Natural killer cell (primary cell): ENCODE results near the gene PYHIN1. TPM values are rescaled to one million over a fixed set of nuclear protein-coding genes. Genes with fewer than 3 reads are reported as not detected.

Experiments used
- ATAC-seq, 3 donors: fragments of 150-1000 bp in 2 of 3; fragments of 200-7000 bp in 1 of 3; cut with Tn5 transposase; 1 replicate in 1 of 3; 2 replicates in 2 of 3; pipeline ENCODE4 v1.10.0; 2021; ENCODE audit warnings: mild to moderate bottlenecking in 2 of 3, moderate library complexity in 2 of 3
- DNase-seq, 2 donors: peaks; one replicate each; pipeline versions ENCODE4 v3.0.0 to v3.0.0-alpha.2; 2013 to 2021; ENCODE audit warnings: mixed read lengths in 1 of 2
- H3K27ac ChIP-seq: one replicate; pipeline ENCODE4 v1.5.1; 2013; ENCODE audit warnings: mild to moderate bottlenecking, low read length
- H3K27me3 ChIP-seq: one replicate; pipeline ENCODE4 v1.6.1; 2013; ENCODE audit warnings: low read length; ENCODE audit not compliant: control insufficient read depth, insufficient read depth
- H3K36me3 ChIP-seq: one replicate; pipeline ENCODE4 v1.6.1; 2013; ENCODE audit warnings: low read length; ENCODE audit not compliant: control insufficient read depth, insufficient read depth
- H3K4me1 ChIP-seq: one replicate; pipeline ENCODE4 v1.6.1; 2013; ENCODE audit warnings: low read length; ENCODE audit not compliant: control insufficient read depth, insufficient read depth
- H3K4me3 ChIP-seq: one replicate; pipeline ENCODE4 v1.5.1; 2013; ENCODE audit warnings: low read length
- H3K9me3 ChIP-seq: one replicate; pipeline ENCODE4 v1.6.1; 2013; ENCODE audit warnings: low read length; ENCODE audit not compliant: control insufficient read depth, insufficient read depth
- H3K27ac Mint-ChIP-seq, 2 donors: one replicate each; pipeline ENCODE4 v1.8.0; 2022; ENCODE audit warnings: mild to moderate bottlenecking in 2 of 2, mixed read lengths in 2 of 2, moderate library complexity in 1 of 2
- H3K27me3 Mint-ChIP-seq, 2 donors: one replicate each; pipeline ENCODE4 v1.8.0; 2022; ENCODE audit warnings: low read depth in 2 of 2, mixed read lengths in 2 of 2
- H3K36me3 Mint-ChIP-seq: one replicate; pipeline ENCODE4 v1.8.0; 2022; ENCODE audit warnings: mixed read lengths
- H3K4me1 Mint-ChIP-seq, 2 donors: one replicate each; pipeline ENCODE4 v1.8.0; 2022; ENCODE audit warnings: mixed read lengths in 2 of 2
- H3K4me3 Mint-ChIP-seq: one replicate; pipeline ENCODE4 v1.8.0; 2022; ENCODE audit warnings: mild to moderate bottlenecking, moderate library complexity, mixed read lengths
- H3K9me3 Mint-ChIP-seq, 2 donors: one replicate each; pipeline ENCODE4 v1.8.0; 2022; ENCODE audit warnings: mixed read lengths in 2 of 2
- CTCF ChIP-seq: fragments of 200-600 bp; IDR thresholded peaks from one replicate; pipeline ENCODE4 v1.8.0; 2022; ENCODE audit warnings: antibody characterized with exemption
- WGBS: methylation state at CpG from one replicate; pipeline ENCODE4 v1.1.7; 2013; ENCODE audit warnings: missing lambda C conversion rate; ENCODE audit not compliant: insufficient coverage; 5-methylcytosine and 5-hydroxymethylcytosine counted together
- intact Hi-C: fragments of 100-400 bp; cut with micrococcal nuclease; formaldehyde crosslinking; loops from one replicate; pipeline ENCODE4 v1.14.2; 2022
- total RNA-seq, 4 donors: library from RNA; stranded (reverse); fragments of 120-200 nt in 1 of 4; gene quantifications; one replicate each; pipeline versions ENCODE4 v1.2.3 to v1.2.4, GENCODE V29; 2013 to 2022

PYHIN1 gene
- total RNA-seq, 3 donors from 2014 or later (not counting 1 experiment from before 2014, with no cell fraction given): 171 to 313 (median 197) TPM

GRCh38 chr1:159007726-159008125 is 76.4 kb downstream of the PYHIN1 start:
- Histone ChIP-seq H3K4me1 (peaks cover 21% of the 10 kb centered on the region), H3K27ac (peak overlapping the region; percentile 34), H3K36me3 (peaks cover 2% of the 10 kb centered on the region), H3K9me3 (no peaks in the 10 kb centered on the region), H3K4me3 (no peak overlapping the region), H3K27me3 (no peaks in the 10 kb centered on the region)
- no peak for TF ChIP-seq CTCF
- ATAC-seq (no peak), DNase-seq (no peak)
- intact Hi-C loops: loop anchor here (2.0 kb wide), 3 partner anchors 29 to 189 kb away; partner anchors contain the start of gene AIM2
- Mint-ChIP-seq H3K27ac (peak overlapping the region; percentile 94 to 95), H3K27me3 (no peaks in the 10 kb centered on the region), H3K9me3 (no peaks in the 10 kb centered on the region), H3K36me3 (peaks cover 8% of the 10 kb centered on the region), H3K4me1 (peaks cover 59 to 70% of the 10 kb centered on the region in 2 donors), H3K4me3 (peak overlapping the region; percentile 39)

GRCh38 chr1:159008744-159009188 is 77.4 kb downstream of the PYHIN1 start:
- Mint-ChIP-seq H3K36me3 (peaks cover 8% of the 10 kb centered on the region), H3K9me3 (no peaks in the 10 kb centered on the region), H3K27me3 (no peaks in the 10 kb centered on the region), H3K4me1 (peaks cover 69 to 80% of the 10 kb centered on the region in 2 donors), H3K27ac (peak overlapping the region; percentile 94 to 95), H3K4me3 (peak overlapping the region; percentile 98)
- H3K27me3 ChIP-seq: no peaks in the 10 kb centered on the region
- H3K9me3 ChIP-seq: no peaks in the 10 kb centered on the region
- DNase-seq: peak; percentile 55 to 80
- peak overlapping the region; percentile 96 for H3K4me3 ChIP-seq
- H3K4me1 ChIP-seq: peaks cover 24% of the 10 kb centered on the region
- TF ChIP-seq CTCF: no peak
- peak overlapping the region; percentile 91 for H3K27ac ChIP-seq
- ATAC-seq: peak; percentile 67 to 88 (median 87)
- H3K36me3 ChIP-seq: peaks cover 2% of the 10 kb centered on the region
- intact Hi-C loops: loop anchor here (1.0 to 2.0 kb wide), 4 partner anchors 30 to 190 kb away; partner anchors contain the start of gene AIM2
- WGBS: 2% methylated on average over 4 of the region's 4 CpGs

- intact Hi-C loops: loop anchor here (1.0 to 2.0 kb wide), 4 partner anchors 30 to 190 kb away; partner anchors contain the start of gene AIM2
- no peak for TF ChIP-seq CTCF
Measured at GRCh38 chr1:159009287-159009686, 77.9 kb downstream of the PYHIN1 start.

More at GRCh38 chr1:159009287-159009686, 77.9 kb downstream of the PYHIN1 start:
- Histone ChIP-seq H3K4me3 (peak overlapping the region; percentile 96), H3K9me3 (no peaks in the 10 kb centered on the region), H3K36me3 (peaks cover 2% of the 10 kb centered on the region), H3K27ac (peak overlapping the region; percentile 91), H3K27me3 (no peaks in the 10 kb centered on the region), H3K4me1 (peaks cover 27% of the 10 kb centered on the region)
- H3K4me3 Mint-ChIP-seq: peak overlapping the region; percentile 98
- ATAC-seq (peak in 2 of 3 donors; percentile 16 to 25), DNase-seq (no peak)
- WGBS: no CpG with 5 or more reads among the region's 2 CpGs
- H3K27ac Mint-ChIP-seq: peak overlapping the region; percentile 94 to 95
- peaks cover 75 to 85% of the 10 kb centered on the region in 2 donors for H3K4me1 Mint-ChIP-seq
- no peaks in the 10 kb centered on the region for H3K27me3 Mint-ChIP-seq
- peaks cover 9% of the 10 kb centered on the region for H3K36me3 Mint-ChIP-seq
- H3K9me3 Mint-ChIP-seq: no peaks in the 10 kb centered on the region
